Prostate gland (tissue), 2 donors: Measurements from ENCODE around the gene RUSC2.

Experiments used
- CTCF ChIP-seq, 4 experiments: fragments of 200-600 bp in 2 of 4; fragments of 450-650 bp in 2 of 4; sonication (generic) in 2 of 4; IDR thresholded peaks; 1 replicate in 3 of 4; 2 replicates in 1 of 4; pipeline ENCODE4 v1.5.1; 2016 to 2019; ENCODE audit warnings: antibody characterized with exemption in 4 of 4, mild to moderate bottlenecking in 2 of 4, moderate library complexity in 2 of 4
- POLR2A ChIP-seq: fragments of 450-650 bp; IDR thresholded peaks from one replicate; pipeline ENCODE4 v1.6.1; 2016; ENCODE audit warnings: antibody characterized with exemption, mild to moderate bottlenecking

DNA sequence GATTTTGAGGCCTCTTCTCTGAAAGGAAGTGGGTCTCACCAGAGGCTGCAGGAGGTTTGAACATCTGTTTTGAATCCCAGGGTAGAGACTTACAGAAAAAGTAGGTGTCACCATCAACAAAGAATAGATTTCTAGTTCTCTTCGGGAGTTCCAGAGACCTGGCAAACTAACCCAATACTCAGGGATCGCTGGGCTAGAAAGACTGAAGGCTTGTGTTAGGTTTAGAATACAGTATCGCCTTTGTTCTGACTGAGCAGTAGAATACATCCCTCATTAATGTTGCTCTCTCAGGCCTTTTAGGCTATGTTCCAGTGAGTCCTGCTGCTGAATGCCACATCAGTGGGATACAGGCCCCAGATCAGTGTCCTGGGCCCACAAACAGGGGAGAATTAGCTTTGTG, 27.2 kb downstream of the RUSC2 start:
- TF ChIP-seq CTCF (IDR thresholded peaks at IDR 0.05) (no peak), POLR2A (no peak)
